Fibroblast of upper back skin (primary cell): Measurements from ENCODE around the gene GAS2L1.
A peak's percentile ranks its signal among the peaks of the same experiment; 100 is the strongest.

Experiments
- DNase-seq: peaks from one replicate; pipeline ENCODE4 v3.0.0-alpha.2; 2013

The GAS2L1 gene

DNA sequence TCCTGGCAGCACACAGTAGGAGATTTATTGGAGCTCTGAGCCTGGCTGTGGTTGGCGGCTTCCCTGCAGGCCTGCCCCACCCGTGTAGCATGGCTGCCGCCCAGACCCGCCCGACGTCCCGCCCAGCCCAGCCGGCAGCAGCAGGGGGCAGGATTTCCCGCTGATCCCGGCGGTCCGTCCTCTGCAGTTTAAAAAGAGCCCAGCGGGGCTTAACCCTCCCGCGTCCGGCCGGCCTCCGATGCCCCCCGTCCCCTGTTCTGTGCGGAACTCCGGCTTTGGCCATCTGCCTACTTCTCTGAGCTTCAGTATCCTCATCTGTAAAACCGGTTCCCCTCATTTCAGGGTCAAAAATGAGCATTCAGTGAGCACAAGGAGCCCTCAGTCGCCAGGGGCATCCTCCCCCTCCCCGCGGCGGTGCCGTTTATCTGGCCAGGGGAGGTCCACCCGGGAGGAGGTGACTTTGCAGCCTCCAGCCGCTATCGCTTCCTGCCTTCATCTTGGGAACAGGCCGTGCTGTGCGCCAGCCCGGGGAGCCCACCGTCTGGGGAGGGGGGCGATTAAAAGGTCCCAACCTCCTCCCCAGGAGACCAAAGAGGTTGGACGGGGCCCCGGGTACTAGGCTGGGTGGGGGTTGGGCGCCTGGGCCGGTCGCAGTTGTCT is at the start of gene GAS2L1:
Gene GAS2L1, plus strand, starts transcription at position 476 of the 660 bp plus-strand sequence. CDS start 1,456 bp downstream, outside the sequence.
- peak; percentile 75 for DNase-seq

- no peak for DNase-seq
Observed at GRCh38 chr22:29257751-29258181, 48.7 kb upstream of the GAS2L1 start.

GRCh38 chr22:29258407-29259252 is 47.8 kb upstream of the GAS2L1 start:
- no peak for DNase-seq

GRCh38 chr22:29259253-29259899 is 47.1 kb upstream of the GAS2L1 start:
- no peak for DNase-seq

DNA sequence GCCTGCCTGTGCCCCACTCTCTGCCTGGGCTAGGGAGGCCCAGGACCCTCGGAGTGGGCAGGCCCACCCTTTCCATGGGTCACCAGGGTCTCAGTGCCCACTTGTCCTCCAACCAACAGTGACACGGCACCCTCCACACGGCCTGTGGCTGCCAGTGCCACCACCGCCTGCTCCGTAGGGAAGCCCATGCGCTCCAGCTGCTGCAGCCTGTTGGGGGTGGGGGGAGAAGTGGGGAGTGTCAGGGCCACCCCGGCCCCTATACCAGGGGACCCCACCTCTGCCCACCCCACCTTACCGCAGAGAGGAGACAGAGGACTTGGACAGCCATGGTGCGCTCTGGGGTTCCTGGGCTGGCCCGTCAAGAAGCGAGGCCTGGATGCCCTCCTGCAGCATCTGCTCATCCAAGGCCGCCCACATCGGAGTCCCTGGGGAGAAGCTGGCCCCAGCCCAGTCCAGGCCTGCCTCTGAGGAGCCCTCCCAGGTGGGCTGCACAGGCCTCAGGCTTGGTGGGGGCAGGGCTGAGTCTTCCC is 46.4 kb upstream of the GAS2L1 start:
- DNase-seq: no peak

DNA sequence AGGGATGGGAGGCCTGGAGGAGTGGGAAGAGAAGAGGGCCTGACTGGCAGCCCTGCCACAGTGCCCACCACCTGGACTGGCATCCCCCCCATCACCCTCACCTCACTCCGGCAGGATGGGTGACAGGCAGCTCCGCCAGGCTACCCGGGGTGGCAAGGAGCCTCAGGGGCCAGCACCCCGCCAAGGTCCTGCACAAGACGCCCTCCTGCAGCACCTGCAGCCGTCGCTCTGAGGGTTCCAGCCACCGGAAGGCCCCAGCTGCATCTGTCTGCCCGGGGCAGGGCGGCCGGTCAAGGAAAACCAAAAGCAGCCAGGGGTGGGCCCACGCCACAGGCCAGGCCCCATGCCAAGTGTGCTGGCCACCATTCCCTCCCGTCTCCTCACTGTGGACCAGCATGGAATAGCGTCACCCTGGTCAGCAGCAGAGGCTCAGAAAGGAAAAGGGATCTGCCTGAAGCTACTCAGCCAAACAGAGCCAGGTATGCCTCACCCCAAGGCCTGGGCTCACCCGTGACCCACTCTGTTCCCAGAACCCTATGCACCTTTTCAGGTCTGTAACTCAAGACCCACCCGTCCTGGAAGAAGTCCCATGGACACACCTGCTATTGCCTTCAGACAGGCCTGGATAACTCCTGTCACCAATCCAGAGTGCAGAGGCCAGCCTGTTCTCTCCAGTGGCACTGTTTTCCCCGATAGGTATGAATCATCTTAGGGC is 45.7 kb upstream of the GAS2L1 start:
- no peak for DNase-seq

- no peak for DNase-seq
Observed at GRCh38 chr22:29263791-29264276, 42.6 kb upstream of the GAS2L1 start.

DNA sequence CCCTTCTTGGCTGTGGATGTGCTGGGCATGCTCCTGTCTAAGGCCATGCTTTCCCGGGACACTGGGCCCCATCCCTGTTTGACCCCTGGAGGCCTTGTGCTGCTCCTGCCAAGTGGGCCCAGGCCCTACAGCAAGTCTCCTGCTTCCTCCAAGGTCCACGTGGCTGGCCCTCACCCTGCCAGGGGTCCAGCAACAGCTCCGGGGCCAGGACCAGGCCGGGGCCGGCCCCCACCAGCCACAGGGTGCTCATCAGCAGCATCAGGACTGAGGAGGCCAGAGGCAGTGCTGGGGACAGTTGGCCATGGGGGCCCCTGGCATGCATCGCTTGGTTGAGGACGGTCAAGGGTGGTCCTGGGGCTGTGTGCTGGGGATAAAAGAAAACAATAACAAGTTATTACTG is 41.1 kb upstream of the GAS2L1 start:
- DNase-seq: no peak

GRCh38 chr22:29265929-29266328 is 40.5 kb upstream of the GAS2L1 start:
- DNase-seq: no peak

- peak; percentile 19 for DNase-seq
Observed at GRCh38 chr22:29266564-29267461, 39.6 kb upstream of the GAS2L1 start.

DNA sequence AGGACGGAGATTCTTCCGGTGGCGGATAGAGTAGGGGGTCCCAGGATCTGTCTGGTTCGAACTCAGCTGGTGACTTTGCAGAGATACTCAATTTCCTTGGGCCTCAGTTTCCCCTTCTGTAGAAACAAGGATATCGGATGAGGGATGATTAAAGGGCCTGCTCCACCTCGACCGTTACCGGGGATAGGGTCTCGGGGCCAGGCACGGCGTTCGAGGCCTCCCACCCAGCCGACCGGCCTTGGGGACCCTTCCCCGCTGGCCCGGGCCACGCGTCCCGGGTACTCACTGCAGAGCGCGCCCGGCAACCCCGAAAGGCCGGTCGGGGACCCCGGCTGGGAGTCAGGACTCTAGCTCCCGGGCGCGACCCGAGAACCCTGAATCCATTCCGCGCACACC is 39.0 kb upstream of the GAS2L1 start:
- no peak for DNase-seq

DNA sequence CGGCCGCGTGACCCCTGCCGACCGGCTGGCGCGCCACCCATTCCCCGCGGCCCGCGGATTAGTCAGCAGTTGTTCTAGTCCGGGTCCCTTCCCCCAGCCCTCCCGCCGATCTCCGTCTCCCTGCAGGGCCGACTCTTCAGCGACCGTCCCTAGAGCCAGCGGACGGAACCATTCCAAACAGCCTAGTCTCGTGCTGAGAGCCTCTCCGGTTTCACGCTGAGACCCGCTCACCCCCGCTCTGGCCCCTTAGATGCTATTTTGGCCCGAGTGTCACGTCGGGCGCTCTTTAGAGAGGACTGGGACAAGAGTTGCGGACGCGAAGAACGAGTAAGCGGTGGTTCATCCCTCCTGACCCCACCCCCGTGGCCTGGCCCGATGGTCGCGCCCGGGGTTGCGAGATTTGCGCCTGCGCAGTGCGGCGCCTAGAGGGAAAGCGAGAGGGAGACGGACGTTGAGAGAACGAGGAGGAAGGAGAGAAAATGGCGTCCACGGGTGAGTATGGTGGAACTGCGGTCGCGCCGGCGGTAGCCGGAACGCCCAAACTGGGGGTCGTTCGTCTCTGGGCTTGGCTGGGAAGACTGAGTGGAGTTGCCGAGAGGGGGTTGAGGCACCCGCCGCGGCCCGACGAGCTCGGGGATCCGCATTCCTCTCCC is 38.5 kb upstream of the GAS2L1 start, which contains the start of the genes EWSR1 and RHBDD3:
Gene EWSR1, plus strand, starts transcription at position 411 of the 653 bp plus-strand sequence. Its CDS starts 69 bp downstream, at position 480.
Gene RHBDD3, minus strand, starts transcription at position 124 of the 653 bp plus-strand sequence. CDS start 2,355 bp downstream, outside the sequence.
- peak; percentile 97 for DNase-seq

DNA sequence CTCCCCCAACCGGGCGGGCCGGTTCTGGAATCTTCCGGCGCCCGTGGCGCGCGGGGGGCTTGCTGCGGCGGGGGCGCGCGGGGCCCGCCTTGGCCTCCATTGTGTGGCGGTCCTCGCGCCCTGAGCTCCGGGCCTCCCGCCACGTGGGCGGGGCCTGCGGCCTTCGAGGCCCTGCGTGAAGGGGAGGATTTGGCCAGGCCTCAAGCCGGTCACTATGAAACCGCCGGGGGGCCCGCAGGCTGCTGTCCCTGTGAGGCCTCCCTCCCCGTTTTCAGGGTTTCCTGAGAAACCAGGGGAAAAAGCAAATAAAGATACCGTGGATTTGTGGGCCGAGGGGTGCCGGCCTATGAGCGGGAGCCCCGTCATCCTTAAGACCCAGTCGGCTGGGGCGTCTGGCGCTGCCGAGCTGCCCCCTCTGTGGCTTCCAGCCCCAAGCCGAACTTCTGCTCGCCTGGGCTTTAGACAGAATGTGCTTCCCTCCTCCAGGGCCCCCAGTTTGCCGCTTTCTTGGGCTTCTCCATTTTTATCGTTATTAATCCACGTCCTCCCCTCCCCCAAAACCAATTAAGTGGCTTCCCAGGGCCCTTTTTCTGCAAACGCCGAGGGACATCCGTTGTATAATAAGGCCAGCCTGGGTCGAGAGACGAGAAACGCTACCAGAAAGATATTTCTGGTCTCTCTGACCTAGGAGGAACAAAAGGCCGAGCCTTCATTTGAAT is 37.8 kb upstream of the GAS2L1 start:
- peak; percentile 63 for DNase-seq

DNA sequence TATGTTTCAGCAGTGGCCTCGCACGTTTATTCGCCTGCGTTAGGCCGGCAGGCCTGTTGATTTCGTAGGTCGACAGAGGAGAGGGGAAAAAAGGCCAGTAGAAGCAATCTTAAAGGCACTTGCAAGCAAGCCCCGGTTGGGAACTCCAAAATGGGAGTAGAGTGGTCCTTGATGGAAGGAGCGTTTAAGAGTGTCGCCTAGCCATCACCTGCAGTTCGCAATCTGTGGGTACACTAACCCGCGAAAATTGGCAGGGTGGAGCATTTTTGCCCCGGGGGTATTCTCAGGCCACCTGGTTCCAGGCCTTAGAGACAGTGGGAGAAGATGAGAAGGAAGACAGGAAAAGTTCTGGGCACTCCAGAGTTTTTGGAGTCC is 37.2 kb upstream of the GAS2L1 start:
- DNase-seq: no peak

GRCh38 chr22:29269731-29270474 is 36.5 kb upstream of the GAS2L1 start:
- DNase-seq: no peak

DNA sequence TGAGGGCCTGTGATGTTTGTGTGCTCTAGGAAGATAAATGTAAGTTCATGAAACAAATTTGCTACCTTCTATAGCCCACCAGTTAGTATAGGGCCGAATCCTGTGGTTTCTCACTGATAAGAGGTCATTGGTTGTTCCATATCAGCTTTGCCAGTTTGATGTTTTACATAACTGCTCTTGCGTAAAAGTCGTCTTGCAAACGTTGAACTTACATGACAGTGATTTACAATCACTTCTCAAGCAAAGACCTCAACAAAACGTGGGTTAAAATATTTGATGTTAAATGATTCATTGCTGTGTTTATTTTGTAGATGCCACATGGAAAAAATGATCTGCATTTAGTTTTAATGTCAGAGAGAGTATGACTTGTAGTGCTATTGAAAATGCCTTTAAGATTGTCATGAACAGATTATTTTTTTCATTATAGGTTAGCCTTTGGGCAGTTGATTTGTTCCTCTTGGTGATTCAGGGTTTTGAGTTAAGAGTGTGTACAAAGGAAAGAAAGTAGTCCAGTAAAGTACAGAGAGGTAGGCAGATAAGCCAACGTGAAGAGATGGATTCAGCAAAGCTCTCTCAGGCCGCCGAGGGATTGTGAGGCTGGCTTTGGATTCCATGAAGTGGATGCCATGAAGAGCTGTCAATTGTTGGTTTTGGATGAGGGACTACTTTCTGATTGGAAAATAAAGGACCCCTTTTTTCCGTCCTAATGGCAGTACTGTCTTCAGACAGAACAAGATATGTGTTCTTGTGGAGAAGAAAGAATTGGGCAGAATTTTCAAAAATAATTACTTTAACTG is 35.8 kb upstream of the GAS2L1 start:
- DNase-seq: peak; percentile 33

DNA sequence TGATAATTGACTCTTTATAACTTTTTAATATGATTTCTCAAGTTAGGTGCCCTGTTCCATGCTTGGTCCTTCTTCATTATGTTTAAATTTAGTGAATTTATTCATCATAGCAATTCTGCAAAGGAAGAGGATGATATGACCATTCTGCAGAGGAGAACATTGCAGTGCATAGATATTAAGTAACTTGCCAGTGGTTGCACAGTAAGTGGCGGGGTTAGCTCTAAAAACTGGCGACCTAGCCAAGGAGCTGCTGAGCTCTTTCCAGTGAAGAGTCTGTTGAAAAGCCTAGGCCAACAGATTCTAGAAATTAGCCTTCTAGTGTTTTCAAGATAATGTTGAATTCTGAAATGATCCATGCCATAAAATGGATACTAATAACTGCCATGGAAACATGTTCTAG is 33.8 kb upstream of the GAS2L1 start:
- no peak for DNase-seq

- DNase-seq: no peak
Observed at GRCh38 chr22:29275167-29275566, 31.3 kb upstream of the GAS2L1 start.
